ENCODE measurements around the gene SCCPDH.
A peak's percentile ranks its signal among the peaks of the same experiment; 100 is the strongest.

The SCCPDH gene

GRCh38 chr1:246750752-246751151 lies 26.5 kb downstream of the SCCPDH start:
- no peak for DNase-seq (ENCODE audit: low read depth, low spot score)

- DNase-seq (ENCODE audit: low read depth, low spot score): peak; percentile 89
Observed at GRCh38 chr1:246753670-246754535, 29.7 kb downstream of the SCCPDH start.

GRCh38 chr1:246755419-246755818 lies 31.2 kb downstream of the SCCPDH start:
- no peak for DNase-seq (ENCODE audit: low read depth, low spot score)

GRCh38 chr1:246760422-246761347 lies 36.5 kb downstream of the SCCPDH start:
- no peak for DNase-seq (ENCODE audit: low read depth, low spot score)

- no peak for DNase-seq (ENCODE audit: low read depth, low spot score)
Observed at GRCh38 chr1:246761396-246761795, 37.2 kb downstream of the SCCPDH start.

GRCh38 chr1:246765521-246765920 lies 41.3 kb downstream of the SCCPDH start:
- DNase-seq (ENCODE audit: low read depth, low spot score): no peak

GRCh38 chr1:246768403-246769020 lies 44.3 kb downstream of the SCCPDH start:
- peak; percentile 67 for DNase-seq (ENCODE audit: low read depth, low spot score)

GRCh38 chr1:246769306-246769705 lies 45.1 kb downstream of the SCCPDH start:
- DNase-seq (ENCODE audit: low read depth, low spot score): no peak

GRCh38 chr1:246771366-246771765 lies 47.2 kb downstream of the SCCPDH start:
- DNase-seq (ENCODE audit: low read depth, low spot score): no peak

GRCh38 chr1:246772686-246773085 lies 48.5 kb downstream of the SCCPDH start:
- DNase-seq (ENCODE audit: low read depth, low spot score): no peak

- no peak for DNase-seq (ENCODE audit: low read depth, low spot score)
Observed at GRCh38 chr1:246773213-246773641, 49.0 kb downstream of the SCCPDH start.

- no peak for DNase-seq (ENCODE audit: low read depth, low spot score)
Observed at GRCh38 chr1:246775531-246776385, 51.5 kb downstream of the SCCPDH start.

- DNase-seq (ENCODE audit: low read depth, low spot score): no peak
Observed at GRCh38 chr1:246776923-246777322, 52.7 kb downstream of the SCCPDH start.

GRCh38 chr1:246778663-246779062 lies 54.5 kb downstream of the SCCPDH start:
- no peak for DNase-seq (ENCODE audit: low read depth, low spot score)

GRCh38 chr1:246779561-246780175 lies 55.5 kb downstream of the SCCPDH start:
- no peak for DNase-seq (ENCODE audit: low read depth, low spot score)

- DNase-seq (ENCODE audit: low read depth, low spot score): no peak
Observed at GRCh38 chr1:246780264-246780663, 56.1 kb downstream of the SCCPDH start.

- no peak for DNase-seq (ENCODE audit: low read depth, low spot score)
Observed at GRCh38 chr1:246781212-246781611, 57.0 kb downstream of the SCCPDH start.

GRCh38 chr1:246782120-246782900 lies 58.1 kb downstream of the SCCPDH start:
- DNase-seq (ENCODE audit: low read depth, low spot score): no peak

GRCh38 chr1:246784621-246785493 lies 60.6 kb downstream of the SCCPDH start:
- DNase-seq (ENCODE audit: low read depth, low spot score): no peak
